Lower lobe of right lung (tissue), 2 donors: ENCODE data around the gene MPP7. TPM values are rescaled to one million over a fixed set of nuclear protein-coding genes. Genes with fewer than 3 reads are reported as not detected.

Experiments
- ATAC-seq, 2 donors: fragments of 200-7000 bp; cut with Tn5 transposase; one replicate each; pipeline ENCODE4 v1.9.1; 2020 to 2022; ENCODE audit warnings: mild to moderate bottlenecking in 2 of 2, moderate library complexity in 2 of 2
- DNase-seq: peaks from one replicate; pipeline ENCODE4 v3.0.0-alpha.2; 2020
- H3K27ac ChIP-seq: fragments of 200-600 bp; one replicate; pipeline ENCODE4 v1.8.0; 2022
- H3K27me3 ChIP-seq: fragments of 200-600 bp; one replicate; pipeline ENCODE4 v1.8.0; 2022; ENCODE audit warnings: low read depth
- H3K36me3 ChIP-seq: fragments of 200-600 bp; one replicate; pipeline ENCODE4 v1.8.0; 2022; ENCODE audit warnings: mild to moderate bottlenecking
- H3K4me1 ChIP-seq: fragments of 200-600 bp; one replicate; pipeline ENCODE4 v1.8.0; 2022
- H3K4me3 ChIP-seq: fragments of 200-600 bp; one replicate; pipeline ENCODE4 v1.8.0; 2022; ENCODE audit warnings: mild to moderate bottlenecking
- H3K9me3 ChIP-seq: fragments of 200-600 bp; one replicate; pipeline ENCODE4 v1.8.0; 2022
- intact Hi-C: fragments of 100-400 bp; cut with DNase I; formaldehyde crosslinking; loops from one replicate; pipeline ENCODE4 v1.11.0; 2022
- total RNA-seq: library from RNA; stranded (reverse); fragmentation: NEBNext Ultra II Directional; extraction: Animal tissue kit (Norgen Biotek cat#: 25700); gene quantifications from one replicate; pipeline ENCODE4 v1.2.1, GENCODE V29; 2021
- TF ChIP-seq, protein P1 (sequence below): fragments of 200-600 bp; IDR thresholded peaks from one replicate; pipeline ENCODE4 v1.8.0; 2022; ENCODE audit warnings: antibody characterized with exemption, mild to moderate bottlenecking
- donor health status: DM: no; HTN: yes; CAD: no; lungs with severe emphysema.

The MPP7 gene
- total RNA-seq, 1 donor from 2014 or later, result 33.9 TPM

- intact Hi-C loops, result no loop called here
- H3K9me3 ChIP-seq, result no peaks in the 10 kb centered on the region
- H3K27me3 ChIP-seq, result no peaks in the 10 kb centered on the region
- H3K4me1 ChIP-seq, result peaks cover 14% of the 10 kb centered on the region
- no peak for ATAC-seq
- H3K4me3 ChIP-seq, result no peak overlapping the region
- H3K36me3 ChIP-seq, result no peaks in the 10 kb centered on the region
- TF ChIP-seq, protein P1, sequence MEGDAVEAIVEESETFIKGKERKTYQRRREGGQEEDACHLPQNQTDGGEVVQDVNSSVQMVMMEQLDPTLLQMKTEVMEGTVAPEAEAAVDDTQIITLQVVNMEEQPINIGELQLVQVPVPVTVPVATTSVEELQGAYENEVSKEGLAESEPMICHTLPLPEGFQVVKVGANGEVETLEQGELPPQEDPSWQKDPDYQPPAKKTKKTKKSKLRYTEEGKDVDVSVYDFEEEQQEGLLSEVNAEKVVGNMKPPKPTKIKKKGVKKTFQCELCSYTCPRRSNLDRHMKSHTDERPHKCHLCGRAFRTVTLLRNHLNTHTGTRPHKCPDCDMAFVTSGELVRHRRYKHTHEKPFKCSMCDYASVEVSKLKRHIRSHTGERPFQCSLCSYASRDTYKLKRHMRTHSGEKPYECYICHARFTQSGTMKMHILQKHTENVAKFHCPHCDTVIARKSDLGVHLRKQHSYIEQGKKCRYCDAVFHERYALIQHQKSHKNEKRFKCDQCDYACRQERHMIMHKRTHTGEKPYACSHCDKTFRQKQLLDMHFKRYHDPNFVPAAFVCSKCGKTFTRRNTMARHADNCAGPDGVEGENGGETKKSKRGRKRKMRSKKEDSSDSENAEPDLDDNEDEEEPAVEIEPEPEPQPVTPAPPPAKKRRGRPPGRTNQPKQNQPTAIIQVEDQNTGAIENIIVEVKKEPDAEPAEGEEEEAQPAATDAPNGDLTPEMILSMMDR, result no peak
- H3K27ac ChIP-seq, result no peak overlapping the region
- no peak for DNase-seq
These were observed 2.7 kb upstream of the MPP7 start for GRCh38 chr10:28305553-28305952.

DNA sequence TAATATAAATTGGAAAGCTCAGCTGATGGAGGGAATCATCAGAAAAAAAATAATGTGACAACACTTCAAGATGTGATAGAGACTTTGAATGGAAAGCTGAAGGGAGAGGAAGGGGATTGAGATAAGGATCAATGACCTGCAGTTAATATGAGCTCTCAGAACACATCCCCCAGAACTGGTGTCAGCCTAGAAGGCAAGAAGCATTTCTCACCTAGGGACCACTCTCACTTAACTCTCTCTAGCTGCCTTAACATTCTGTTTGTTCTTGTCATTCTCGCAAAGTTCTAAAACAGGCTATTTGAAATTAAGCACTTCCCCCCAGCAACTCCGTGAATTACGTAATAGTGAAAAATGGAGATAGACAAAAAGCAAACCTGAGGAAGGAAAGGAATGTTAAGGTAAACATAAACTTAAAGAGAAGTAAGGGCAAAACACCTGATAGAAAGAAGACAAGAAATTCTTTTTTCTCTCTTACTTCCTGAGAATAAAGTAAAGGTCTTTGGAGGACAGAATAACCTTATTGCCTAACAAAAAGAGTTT, 1.2 kb upstream of the MPP7 start:
- no peak for ATAC-seq
- Histone ChIP-seq H3K4me1 (peaks cover 14% of the 10 kb centered on the region), H3K4me3 (peak overlapping the region; percentile 87), H3K36me3 (no peaks in the 10 kb centered on the region), H3K27ac (peak overlapping the region; percentile 90), H3K27me3 (no peaks in the 10 kb centered on the region), H3K9me3 (no peaks in the 10 kb centered on the region)
- intact Hi-C loops, result no loop called here
- no peak for DNase-seq
- TF ChIP-seq, protein P1, result no peak

GRCh38 chr10:28302012-28302637, 739 bp downstream of the MPP7 start:
- Histone ChIP-seq H3K9me3 (no peaks in the 10 kb centered on the region), H3K27me3 (no peaks in the 10 kb centered on the region), H3K27ac (peak overlapping the region; percentile 90), H3K4me1 (peaks cover 14% of the 10 kb centered on the region), H3K36me3 (no peaks in the 10 kb centered on the region), H3K4me3 (peak overlapping the region; percentile 87)
- TF ChIP-seq, protein P1, result no peak
- ATAC-seq (peak; percentile 39 to 43), DNase-seq (peak; percentile 51)
- intact Hi-C loops, result no loop called here

DNA sequence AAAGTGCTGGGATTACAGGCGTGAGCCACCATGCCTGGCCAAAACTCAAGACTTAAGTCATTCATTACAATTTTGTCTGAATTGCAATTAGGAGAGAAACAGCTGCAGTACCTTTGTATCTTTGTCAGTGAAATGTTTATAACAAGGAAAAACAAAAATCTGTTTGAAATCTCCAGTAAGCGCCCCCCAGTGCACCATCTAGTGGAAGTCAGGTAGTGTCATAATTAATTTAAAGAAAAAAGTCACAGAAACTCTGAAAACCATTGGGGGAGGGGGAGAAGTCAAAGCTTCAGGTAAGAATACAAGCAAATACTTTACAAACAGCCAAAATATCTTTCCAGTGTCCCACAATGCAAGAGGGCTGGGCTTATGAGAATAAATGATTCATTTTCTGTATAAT, 2.8 kb downstream of the MPP7 start:
- Histone ChIP-seq H3K4me3 (no peak overlapping the region), H3K27me3 (no peaks in the 10 kb centered on the region), H3K9me3 (no peaks in the 10 kb centered on the region), H3K36me3 (no peaks in the 10 kb centered on the region), H3K27ac (no peak overlapping the region), H3K4me1 (peaks cover 21% of the 10 kb centered on the region)
- no peak for DNase-seq
- TF ChIP-seq, protein P1, result no peak
- intact Hi-C loops, result no loop called here
- ATAC-seq, result no peak

DNA sequence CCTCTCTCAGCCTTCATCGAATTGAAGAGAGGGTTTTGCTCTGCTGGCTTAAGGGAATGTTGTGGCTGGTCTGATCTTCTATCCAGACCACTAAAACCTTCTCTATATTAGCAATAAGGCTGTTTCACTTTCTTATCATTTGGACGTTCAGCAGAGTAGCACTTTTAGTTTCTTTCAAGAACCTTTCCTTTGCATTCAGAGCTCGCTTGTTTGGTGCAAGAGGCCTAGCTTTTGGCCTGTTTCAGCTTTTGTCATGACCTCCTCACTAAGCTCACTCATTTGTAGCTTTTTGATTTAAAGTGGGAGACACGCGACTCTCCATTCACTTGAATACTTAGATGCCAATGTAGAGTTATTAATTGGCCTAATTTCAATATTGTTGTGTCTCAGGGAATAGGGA, 3.9 kb downstream of the MPP7 start:
- H3K4me1 ChIP-seq, result peaks cover 24% of the 10 kb centered on the region
- no peak overlapping the region for H3K27ac ChIP-seq
- TF ChIP-seq, protein P1, result no peak
- no peak for ATAC-seq
- no peak for DNase-seq
- intact Hi-C loops, result no loop called here
- no peaks in the 10 kb centered on the region for H3K27me3 ChIP-seq
- no peak overlapping the region for H3K4me3 ChIP-seq
- H3K9me3 ChIP-seq, result no peaks in the 10 kb centered on the region
- H3K36me3 ChIP-seq, result no peaks in the 10 kb centered on the region
